K562 (cell line): Measurements from ENCODE around the gene C1QBP. TPM values are rescaled to one million over a fixed set of nuclear protein-coding genes. Genes with fewer than 3 reads are reported as not detected.

Experiments used
- BHLHE40 ChIP-seq: IDR thresholded peaks from 2 replicates; pipeline ENCODE4 v1.6.1; 2011; ENCODE audit warnings: low read length, improper control_type of control experiment
- BRD4 ChIP-seq: fragments of 200-600 bp; sonication (generic); IDR thresholded peaks from 2 replicates; pipeline ENCODE4 v1.6.1; 2017; ENCODE audit warnings: inconsistent platforms
- CAMTA2 ChIP-seq: fragments of 250-450 bp; sonication (Bioruptor Pico); conservative IDR thresholded peaks from 2 replicates; pipeline ENCODE4 v1.5.1; 2022
- CBX2 ChIP-seq: fragments of 200-600 bp; sonication (generic); IDR thresholded peaks from one replicate; pipeline ENCODE4 v1.6.1; 2012; ENCODE audit warnings: mild to moderate bottlenecking, low read length, inconsistent platforms; ENCODE audit not compliant: insufficient read depth, poor library complexity, severe bottlenecking
- CBX8 ChIP-seq: fragments of 200-600 bp; sonication (generic); IDR thresholded peaks from 2 replicates; pipeline ENCODE4 v1.6.1; 2012; ENCODE audit warnings: borderline replicate concordance, mixed run types, low read depth, mild to moderate bottlenecking, moderate library complexity, mixed read lengths, low read length, control low read depth, inconsistent platforms; ENCODE audit not compliant: poor library complexity, severe bottlenecking; ENCODE audit errors: extremely low read depth
- CEBPB ChIP-seq: fragments of 450-650 bp; IDR thresholded peaks from 2 replicates; pipeline ENCODE4 v1.6.1; 2016; ENCODE audit warnings: missing genetic modification characterization, missing compliant biosample characterization
- CHD2 ChIP-seq: IDR thresholded peaks from 2 replicates; pipeline ENCODE4 v1.6.1; 2011; ENCODE audit warnings: low read depth, low read length
- ETV5 ChIP-seq: sonication (generic); formaldehyde crosslinking; IDR thresholded peaks from 2 replicates; pipeline ENCODE4 v1.4.0; 2020; ENCODE audit warnings: low read depth, mild to moderate bottlenecking, missing genetic modification reagents
- HMG20B ChIP-seq: fragments of 250-450 bp; sonication (Bioruptor Pico); IDR thresholded peaks from 2 replicates; pipeline ENCODE4 v1.5.0; 2021; ENCODE audit warnings: mild to moderate bottlenecking
- MAFF ChIP-seq: IDR thresholded peaks from 2 replicates; pipeline ENCODE4 v1.6.1; 2012; ENCODE audit warnings: low read length, improper control_type of control experiment
- NRF1 ChIP-seq, 2 experiments: fragments of 450-650 bp; IDR thresholded peaks in 1 of 2; conservative IDR thresholded peaks in 1 of 2; 2 replicates each; pipeline ENCODE4 v1.6.1; 2014; ENCODE audit warnings: mild to moderate bottlenecking in 2 of 2
- PRMT5 ChIP-seq: sonication (generic); formaldehyde crosslinking; IDR thresholded peaks from 2 replicates; pipeline ENCODE4 v1.5.0; 2020; ENCODE audit warnings: missing genetic modification reagents
- RBFOX2 ChIP-seq: fragments of 200-400 bp; formaldehyde crosslinking; IDR thresholded peaks from 2 replicates; pipeline ENCODE4 v1.6.1; 2017; ENCODE audit warnings: low read depth, mild to moderate bottlenecking, low read length, moderate library complexity
- RBM34 ChIP-seq: fragments of 200-400 bp; formaldehyde crosslinking; IDR thresholded peaks from 2 replicates; pipeline ENCODE4 v1.6.1; 2018; ENCODE audit warnings: low read length, borderline replicate concordance; ENCODE audit not compliant: insufficient read depth
- SNRNP70 ChIP-seq: fragments of 200-400 bp; formaldehyde crosslinking; optimal IDR thresholded peaks from 2 replicates; pipeline ENCODE3; 2017; ENCODE audit warnings: low read depth, low read length
- SUPT5H ChIP-seq: fragments of 450-650 bp; IDR thresholded peaks from 2 replicates; pipeline ENCODE4 v1.6.1; 2016
- polyA plus RNA-seq, 8 experiments: library from polyadenylated mRNA; depleted of rRNA in 4 of 8; stranded (reverse) in 5 of 8; unstranded in 3 of 8; fragments of >200 nt; fragmentation: Nextera tagmentation in 2 of 8; fragmentation: Illumina TruSeq in 1 of 8; extraction: Ambion mirVana in 2 of 8; extraction: Trizol in 1 of 8; gene quantifications; 2 replicates each; pipeline versions ENCODE4 v1.2.1 to v1.2.3, GENCODE V29; 2011 to 2014; ENCODE audit warnings: inconsistent platforms in 1 of 8, missing spikeins in 1 of 8
- total RNA-seq, 7 experiments: library from RNA; depleted of rRNA in 6 of 7; stranded (reverse); fragments of >200 nt in 6 of 7; fragmentation: Illumina TruSeq in 2 of 7; extraction: Trizol in 2 of 7; gene quantifications; 2 replicates each; pipeline versions ENCODE4 v1.2.1 to v1.2.3, GENCODE V29; 2011 to 2021; ENCODE audit warnings: low replicate concordance in 1 of 7
- TF ChIP-seq, protein P1 (sequence below): fragments of 250-450 bp; sonication (Bioruptor Pico); IDR thresholded peaks from 2 replicates; pipeline ENCODE4 v1.8.0; 2022; ENCODE audit warnings: moderate library complexity, mild to moderate bottlenecking, inconsistent platforms
- TF ChIP-seq, protein P2 (sequence below): sonication (generic); formaldehyde crosslinking; IDR thresholded peaks from 2 replicates; pipeline ENCODE4 v1.8.0; 2022; ENCODE audit warnings: mild to moderate bottlenecking, missing genetic modification reagents
- TF ChIP-seq, protein P3 (sequence below): sonication (generic); formaldehyde crosslinking; IDR thresholded peaks from 2 replicates; pipeline ENCODE4 v1.8.0; 2023; ENCODE audit warnings: missing genetic modification reagents, mild to moderate bottlenecking, borderline replicate concordance
- TF ChIP-seq, protein P4 (sequence below), 3 experiments: fragments of 200-800 bp in 1 of 3; sonication (Bioruptor generic) in 1 of 3; sonication (generic) in 1 of 3; formaldehyde crosslinking in 1 of 3; IDR thresholded peaks; 2 replicates each; pipeline versions ENCODE4 v1.6.1 to v1.8.0; 2016 to 2022; ENCODE audit warnings: mild to moderate bottlenecking in 2 of 3, missing compliant biosample characterization in 2 of 3, missing genetic modification characterization in 2 of 3, missing genetic modification reagents in 1 of 3

The C1QBP gene
- total and polyA plus RNA-seq, 9 of the 15 experiments (the other 6 are each of a cell fraction or from before 2014, with no cell fraction given) = 90.7 to 665 (median 414) TPM

DNA sequence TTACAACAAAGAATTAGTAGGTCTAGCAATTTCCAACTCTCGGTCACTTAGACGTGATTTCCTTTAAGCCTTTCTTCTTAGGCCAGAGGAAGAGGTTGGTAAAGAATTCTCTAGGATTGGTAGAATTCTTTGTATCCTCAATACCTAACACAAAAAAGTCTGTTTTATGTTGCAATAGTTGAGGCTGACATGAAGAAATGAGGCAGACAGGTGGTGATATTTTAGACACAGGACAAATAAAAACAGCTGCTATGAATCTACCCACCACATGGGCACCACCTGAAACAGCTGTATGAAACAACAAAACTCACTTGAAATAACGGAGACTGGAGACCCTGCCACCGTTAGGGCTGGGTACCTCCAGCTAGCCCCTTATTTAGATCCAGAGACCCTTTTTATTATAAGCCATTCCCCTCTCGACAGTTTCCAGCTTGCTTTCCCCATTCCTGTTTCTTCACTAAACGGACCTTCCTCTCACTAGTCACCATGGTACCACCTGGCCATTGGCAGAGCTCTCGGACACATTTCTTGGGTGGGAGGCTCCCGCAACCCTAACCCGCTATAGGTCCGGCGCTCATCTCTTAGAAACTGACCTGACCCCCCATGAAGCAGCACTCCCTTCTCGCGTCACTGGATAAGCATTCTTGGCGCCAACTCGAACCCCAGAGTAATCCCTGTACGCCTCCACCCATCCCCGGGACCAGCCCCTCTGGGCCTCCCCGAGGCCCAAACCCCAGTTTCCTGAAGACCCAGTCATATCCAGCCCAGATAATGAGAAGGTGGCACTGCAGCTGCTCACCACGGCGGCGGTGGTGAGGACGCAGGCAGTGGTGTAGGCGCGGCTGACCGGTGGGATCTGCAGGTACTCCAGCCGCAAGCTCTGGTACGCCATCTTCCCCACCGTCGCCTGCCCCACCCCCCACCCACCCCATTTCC, 46.6 kb upstream of the C1QBP start, which contains the start of gene DERL2 (continued):
- TF ChIP-seq, protein P1, sequence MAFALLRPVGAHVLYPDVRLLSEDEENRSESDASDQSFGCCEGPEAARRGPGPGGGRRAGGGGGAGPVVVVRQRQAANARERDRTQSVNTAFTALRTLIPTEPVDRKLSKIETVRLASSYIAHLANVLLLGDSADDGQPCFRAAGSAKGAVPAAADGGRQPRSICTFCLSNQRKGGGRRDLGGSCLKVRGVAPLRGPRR (CRISPR knock-in tag) = no peak
- TF ChIP-seq PRMT5 (no peak), BRD4 (no peak), ETV5 (CRISPR knock-in tag) (no peak), NRF1 (conservative IDR thresholded peaks at IDR 0.05 in 1 of 2, IDR thresholded peaks at IDR 0.05 in 1 of 2) (no peak), CEBPB (peak; percentile 59), HMG20B (CRISPR knock-in tag) (no peak), CBX8 (no peak), RBM34 (no peak), CAMTA2 (CRISPR knock-in tag) (no peak), SNRNP70 (no peak), CBX2 (no peak), MAFF (no peak), BHLHE40 (no peak), SUPT5H (no peak; the same call in 1 of the 2 replicates), CHD2 (no peak), RBFOX2 (no peak)
- TF ChIP-seq, protein P2, sequence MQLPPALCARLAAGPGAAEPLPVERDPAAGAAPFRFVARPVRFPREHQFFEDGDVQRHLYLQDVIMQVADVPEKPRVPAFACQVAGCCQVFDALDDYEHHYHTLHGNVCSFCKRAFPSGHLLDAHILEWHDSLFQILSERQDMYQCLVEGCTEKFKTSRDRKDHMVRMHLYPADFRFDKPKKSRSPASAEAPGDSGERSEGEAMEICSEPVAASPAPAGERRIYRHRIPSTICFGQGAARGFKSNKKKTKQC (CRISPR knock-in tag) = no peak
- TF ChIP-seq, protein P3, sequence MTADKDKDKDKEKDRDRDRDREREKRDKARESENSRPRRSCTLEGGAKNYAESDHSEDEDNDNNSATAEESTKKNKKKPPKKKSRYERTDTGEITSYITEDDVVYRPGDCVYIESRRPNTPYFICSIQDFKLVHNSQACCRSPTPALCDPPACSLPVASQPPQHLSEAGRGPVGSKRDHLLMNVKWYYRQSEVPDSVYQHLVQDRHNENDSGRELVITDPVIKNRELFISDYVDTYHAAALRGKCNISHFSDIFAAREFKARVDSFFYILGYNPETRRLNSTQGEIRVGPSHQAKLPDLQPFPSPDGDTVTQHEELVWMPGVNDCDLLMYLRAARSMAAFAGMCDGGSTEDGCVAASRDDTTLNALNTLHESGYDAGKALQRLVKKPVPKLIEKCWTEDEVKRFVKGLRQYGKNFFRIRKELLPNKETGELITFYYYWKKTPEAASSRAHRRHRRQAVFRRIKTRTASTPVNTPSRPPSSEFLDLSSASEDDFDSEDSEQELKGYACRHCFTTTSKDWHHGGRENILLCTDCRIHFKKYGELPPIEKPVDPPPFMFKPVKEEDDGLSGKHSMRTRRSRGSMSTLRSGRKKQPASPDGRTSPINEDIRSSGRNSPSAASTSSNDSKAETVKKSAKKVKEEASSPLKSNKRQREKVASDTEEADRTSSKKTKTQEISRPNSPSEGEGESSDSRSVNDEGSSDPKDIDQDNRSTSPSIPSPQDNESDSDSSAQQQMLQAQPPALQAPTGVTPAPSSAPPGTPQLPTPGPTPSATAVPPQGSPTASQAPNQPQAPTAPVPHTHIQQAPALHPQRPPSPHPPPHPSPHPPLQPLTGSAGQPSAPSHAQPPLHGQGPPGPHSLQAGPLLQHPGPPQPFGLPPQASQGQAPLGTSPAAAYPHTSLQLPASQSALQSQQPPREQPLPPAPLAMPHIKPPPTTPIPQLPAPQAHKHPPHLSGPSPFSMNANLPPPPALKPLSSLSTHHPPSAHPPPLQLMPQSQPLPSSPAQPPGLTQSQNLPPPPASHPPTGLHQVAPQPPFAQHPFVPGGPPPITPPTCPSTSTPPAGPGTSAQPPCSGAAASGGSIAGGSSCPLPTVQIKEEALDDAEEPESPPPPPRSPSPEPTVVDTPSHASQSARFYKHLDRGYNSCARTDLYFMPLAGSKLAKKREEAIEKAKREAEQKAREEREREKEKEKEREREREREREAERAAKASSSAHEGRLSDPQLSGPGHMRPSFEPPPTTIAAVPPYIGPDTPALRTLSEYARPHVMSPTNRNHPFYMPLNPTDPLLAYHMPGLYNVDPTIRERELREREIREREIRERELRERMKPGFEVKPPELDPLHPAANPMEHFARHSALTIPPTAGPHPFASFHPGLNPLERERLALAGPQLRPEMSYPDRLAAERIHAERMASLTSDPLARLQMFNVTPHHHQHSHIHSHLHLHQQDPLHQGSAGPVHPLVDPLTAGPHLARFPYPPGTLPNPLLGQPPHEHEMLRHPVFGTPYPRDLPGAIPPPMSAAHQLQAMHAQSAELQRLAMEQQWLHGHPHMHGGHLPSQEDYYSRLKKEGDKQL (CRISPR knock-in tag) = no peak
- TF ChIP-seq, protein P4, sequence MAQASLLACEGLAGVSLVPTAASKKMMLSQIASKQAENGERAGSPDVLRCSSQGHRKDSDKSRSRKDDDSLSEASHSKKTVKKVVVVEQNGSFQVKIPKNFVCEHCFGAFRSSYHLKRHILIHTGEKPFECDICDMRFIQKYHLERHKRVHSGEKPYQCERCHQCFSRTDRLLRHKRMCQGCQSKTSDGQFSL (CRISPR knock-in tag; IDR thresholded peaks at IDR 0.05) = no peak
- TF ChIP-seq, protein P4 (tag; IDR thresholded peaks at IDR 0.05) = no peak
